K562 (cell line): Measurements from ENCODE around the gene ZCCHC24. TPM values are rescaled to one million over a fixed set of nuclear protein-coding genes. Genes with fewer than 3 reads are reported as not detected.

Experiments
- ATAC-seq: fragments of 200-7000 bp; cut with Tn5 transposase; 3 replicates; pipeline ENCODE4 v1.9.1; 2020; ENCODE audit warnings: moderate library complexity
- BruUV-seq: library from RNA; stranded (reverse); fragments of 400-500 nt; replicated peaks from 2 replicates; lab custom pipeline; 2021; lab: Mats Ljungman, UMichigan
- CTCF ChIA-PET: fragments of 300-600 bp; formaldehyde crosslinking; extraction: SDS; loops from one replicate; lab custom pipeline; 2021; ENCODE audit warnings: low intra/inter-chr PET ratio; lab: Yijun Ruan, JAX
- POLR2A ChIA-PET: fragments of 300-600, 350-650 bp; sonication (Branson Sonifier 250); formaldehyde crosslinking; extraction: SDS; loops from one replicate; lab custom pipeline; 2021; ENCODE audit warnings: antibody characterized with exemption, inconsistent platforms; lab: Yijun Ruan, JAX
- DNase-seq, 4 experiments: peaks; one replicate each; pipeline versions ENCODE4 v3.0.0 to v3.0.0-alpha.2; 2011 to 2018; ENCODE audit warnings: low spot score in 3 of 4, mixed read lengths in 3 of 4; ENCODE audit errors: extremely low read depth in 1 of 4
- FAIRE-seq: peaks from 2 replicates; lab custom pipeline; 2011; peaks lifted over from hg19 to GRCh38; lab: Jason Lieb, UNC
- H2AFZ ChIP-seq: 2 replicates; pipeline ENCODE4 v1.6.0; 2011; ENCODE audit warnings: low read depth, low read length, control low read depth, inconsistent platforms
- H3K27ac ChIP-seq: fragments of 200-600 bp; 3 replicates; pipeline ENCODE4 v1.8.0; 2011; ENCODE audit warnings: low read depth, mild to moderate bottlenecking, control low read depth, inconsistent platforms, low read length, moderate library complexity, mixed read lengths; ENCODE audit errors: extremely low read depth
- H3K27me3 ChIP-seq, 2 experiments: fragments of 300-600 bp in 1 of 2; 2 replicates in 1 of 2; 3 replicates in 1 of 2; pipeline versions ENCODE4 v1.6.0 to v1.8.0; 2011; ENCODE audit warnings: inconsistent platforms in 2 of 2, low read length in 2 of 2, mild to moderate bottlenecking in 1 of 2, mixed read lengths in 1 of 2, moderate library complexity in 1 of 2; ENCODE audit not compliant: control insufficient read depth in 2 of 2, insufficient read depth in 2 of 2
- H3K36me3 ChIP-seq: fragments of 300-600 bp; 3 replicates; pipeline ENCODE4 v1.8.0; 2011; ENCODE audit warnings: mild to moderate bottlenecking, low read length, inconsistent platforms; ENCODE audit not compliant: control insufficient read depth, insufficient read depth
- H3K4me1 ChIP-seq, 2 experiments: fragments of 200-600 bp in 1 of 2; replicated peaks in 1 of 2; 2 replicates in 1 of 2; 3 replicates in 1 of 2; pipeline versions ENCODE4 v1.5.1 to v1.8.0; 2011; ENCODE audit warnings: inconsistent platforms in 2 of 2, low read length in 2 of 2, mild to moderate bottlenecking in 1 of 2, mixed read lengths in 1 of 2, moderate library complexity in 1 of 2; ENCODE audit not compliant: control insufficient read depth in 2 of 2, insufficient read depth in 2 of 2
- H3K4me2 ChIP-seq: 2 replicates; pipeline ENCODE4 v1.6.1; 2011; ENCODE audit warnings: low read length, control low read depth, inconsistent platforms, mixed read lengths; ENCODE audit not compliant: insufficient read depth
- H3K4me3 ChIP-seq: fragments of 200-600 bp; sonication (generic), shearing (Covaris generic); 2 replicates; pipeline ENCODE4 v1.5.1; 2016; ENCODE audit warnings: control low read depth, inconsistent platforms
- H3K79me2 ChIP-seq: fragments of 200-600 bp; 3 replicates; pipeline ENCODE4 v1.8.0; 2011; ENCODE audit warnings: low read length, inconsistent platforms; ENCODE audit not compliant: control insufficient read depth, insufficient read depth
- H3K9ac ChIP-seq, 2 experiments: 2 replicates each; pipeline versions ENCODE4 v1.6.0 to v1.6.1; 2011; ENCODE audit warnings: low read depth in 2 of 2, low read length in 2 of 2, control low read depth in 1 of 2, inconsistent platforms in 1 of 2, mild to moderate bottlenecking in 1 of 2, mixed read lengths in 1 of 2; ENCODE audit not compliant: insufficient read depth in 1 of 2
- H3K9me1 ChIP-seq: one replicate; pipeline ENCODE4 v1.6.0; 2011; ENCODE audit warnings: inconsistent platforms, mild to moderate bottlenecking, low read length, moderate library complexity; ENCODE audit not compliant: control insufficient read depth, insufficient read depth
- H3K9me3 ChIP-seq: replicated peaks from 2 replicates; pipeline ENCODE4 v1.5.1; 2011; ENCODE audit warnings: low read depth, low read length, inconsistent platforms; ENCODE audit not compliant: control insufficient read depth, insufficient read depth
- H4K20me1 ChIP-seq: replicated peaks from 2 replicates; pipeline ENCODE4 v1.6.1; 2011; ENCODE audit warnings: low read length, inconsistent platforms, mixed read lengths; ENCODE audit not compliant: control insufficient read depth, insufficient read depth
- C11orf30 ChIP-seq: fragments of 450-650 bp; IDR thresholded peaks from 2 replicates; pipeline ENCODE4 v1.6.1; 2016; ENCODE audit warnings: low read depth, mild to moderate bottlenecking
- CHD1 ChIP-seq: fragments of 200-600 bp; sonication (generic); IDR thresholded peaks from one replicate; pipeline ENCODE4 v1.6.1; 2012; ENCODE audit warnings: mild to moderate bottlenecking, moderate library complexity, low read length, inconsistent platforms
- MEF2D ChIP-seq: conservative IDR thresholded peaks from 2 replicates; pipeline ENCODE4 v1.6.1; 2016; ENCODE audit warnings: low read depth, missing genetic modification characterization, missing compliant biosample characterization
- NFE2 ChIP-seq: IDR thresholded peaks from 2 replicates; pipeline ENCODE4 v1.6.1; 2014; ENCODE audit warnings: antibody characterized with exemption, low read depth
- SUPT5H ChIP-seq: fragments of 450-650 bp; IDR thresholded peaks from 2 replicates; pipeline ENCODE4 v1.6.1; 2016
- ZNF316 ChIP-seq: fragments of 450-650 bp; IDR thresholded peaks from 2 replicates; pipeline ENCODE4 v1.6.1; 2016
- WGBS: fragments of 100-300 bp; shearing (Covaris generic); methylation state at CpG from one replicate; pipeline ENCODE4 v1.1.6; 2016; ENCODE audit warnings: low coverage, mixed read lengths; ENCODE audit not compliant: insufficient coverage; ENCODE audit errors: missing lambda C conversion rate; 5-methylcytosine and 5-hydroxymethylcytosine counted together
- in situ Hi-C: fragments of 300-500 bp; cut with MboI; formaldehyde crosslinking; loops from 4 replicates; pipeline ENCODE4 v1.15.0; 2018; ENCODE audit warnings: inconsistent platforms, mixed read lengths
- intact Hi-C: fragments of 100-400 bp; cut with micrococcal nuclease; formaldehyde crosslinking; loops from 2 replicates; pipeline ENCODE4 v1.14.2; 2022
- polyA plus RNA-seq, 8 experiments: library from polyadenylated mRNA; depleted of rRNA in 4 of 8; stranded (reverse) in 5 of 8; unstranded in 3 of 8; fragments of >200 nt; fragmentation: Nextera tagmentation in 2 of 8; fragmentation: Illumina TruSeq in 1 of 8; extraction: Ambion mirVana in 2 of 8; extraction: Trizol in 1 of 8; gene quantifications; 2 replicates each; pipeline versions ENCODE4 v1.2.1 to v1.2.3, GENCODE V29; 2011 to 2014; ENCODE audit warnings: inconsistent platforms in 1 of 8, missing spikeins in 1 of 8
- total RNA-seq, 7 experiments: library from RNA; depleted of rRNA in 6 of 7; stranded (reverse); fragments of >200 nt in 6 of 7; fragmentation: Illumina TruSeq in 2 of 7; extraction: Trizol in 2 of 7; gene quantifications; 2 replicates each; pipeline versions ENCODE4 v1.2.1 to v1.2.3, GENCODE V29; 2011 to 2021; ENCODE audit warnings: low replicate concordance in 1 of 7
- TF ChIP-seq, protein P1 (sequence below): sonication (generic); formaldehyde crosslinking; IDR thresholded peaks from 2 replicates; pipeline ENCODE4 v1.8.0; 2022; ENCODE audit warnings: mild to moderate bottlenecking, low read depth, missing genetic modification reagents

Gene ZCCHC24
- total and polyA plus RNA-seq, 9 of the 15 experiments (the other 6 are each of a cell fraction or from before 2014, with no cell fraction given), result 0.84 to 11.0 (median 4.6) TPM

DNA sequence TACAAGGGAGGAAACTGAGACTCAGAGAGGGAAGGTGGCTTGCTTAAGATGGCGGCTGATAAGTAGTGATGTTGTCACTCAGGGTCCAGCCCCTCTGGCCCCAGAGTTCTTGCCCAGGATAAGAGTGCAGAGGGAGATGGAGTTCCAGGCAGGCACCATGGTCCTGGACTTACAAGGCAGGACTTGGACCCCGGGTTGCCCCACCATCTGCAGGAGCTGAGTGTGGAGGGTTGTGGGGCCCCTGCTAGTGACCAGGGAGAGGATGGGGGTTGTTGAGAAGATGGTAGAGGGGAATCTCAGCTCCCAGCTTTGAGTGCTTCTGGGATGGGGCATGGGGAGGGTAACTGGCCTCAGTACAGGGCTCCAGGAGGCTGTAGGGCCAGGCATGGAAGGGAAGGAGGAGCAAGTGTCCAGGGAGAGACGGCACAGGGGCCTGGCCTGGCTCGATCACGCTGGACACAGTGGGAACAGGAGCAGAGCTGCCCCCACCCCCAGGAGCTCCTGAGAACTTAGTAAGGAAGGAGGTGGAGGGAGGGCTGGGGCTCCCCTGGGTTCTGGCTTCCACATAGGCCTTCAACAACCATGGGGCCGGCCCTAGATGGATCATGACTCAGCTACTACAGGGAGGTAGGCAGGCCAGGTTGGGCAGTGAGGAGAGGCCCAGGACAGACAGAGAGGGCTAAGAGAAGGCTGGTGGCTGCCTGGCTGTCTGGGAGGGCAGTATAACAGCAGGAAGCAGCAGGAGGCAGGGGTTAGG is 69.9 kb downstream of the ZCCHC24 start:
- peaks cover 0 to 17% of the 10 kb centered on the region in 2 experiments; a peak in 3 of 5 replicates for H3K27me3 ChIP-seq
- no peaks in the 10 kb centered on the region for H3K36me3 ChIP-seq
- peak overlapping the region; percentile 83 for H2AFZ ChIP-seq
- CTCF ChIA-PET, result interaction anchor here (0.7 to 3.6 kb wide), 5 partner anchors 83 to 554 kb away, joined by 3 to 57 read pairs (median 4); no protein-coding TSS in a partner anchor
- intact Hi-C loops (loop anchor here (1.0 to 2.0 kb wide), 2 partner anchors 92 to 111 kb away; no protein-coding TSS in a partner anchor), in situ Hi-C loops (no loop called here)
- no peaks in the 10 kb centered on the region for H3K9me1 ChIP-seq
- no peak overlapping the region for H3K27ac ChIP-seq
- H3K4me3 ChIP-seq, result no peak overlapping the region
- H3K4me1 ChIP-seq, result peaks cover 8 to 12% of the 10 kb centered on the region in 2 experiments; a peak in 4 of 5 replicates
- no TSS peak for BruUV-seq
- H3K4me2 ChIP-seq, result no peak overlapping the region; the same call in 1 of the 2 replicates
- no peaks in the 10 kb centered on the region for H3K79me2 ChIP-seq
- H3K9ac ChIP-seq, result peak overlapping the region in 1 of 2 experiments; percentile 80; a peak in 2 of 4 replicates
- H4K20me1 ChIP-seq, result no peaks in the 10 kb centered on the region
- POLR2A ChIA-PET, result interaction anchor here (0.6 to 1.5 kb wide), 5 partner anchors 13 to 1076 kb away, joined by 3 to 6 read pairs (median 4); no protein-coding TSS in a partner anchor
- peak; percentile 66 for ATAC-seq
- H3K9me3 ChIP-seq, result no peaks in the 10 kb centered on the region; the same call in 1 of the 2 replicates
- TF ChIP-seq, protein P1, sequence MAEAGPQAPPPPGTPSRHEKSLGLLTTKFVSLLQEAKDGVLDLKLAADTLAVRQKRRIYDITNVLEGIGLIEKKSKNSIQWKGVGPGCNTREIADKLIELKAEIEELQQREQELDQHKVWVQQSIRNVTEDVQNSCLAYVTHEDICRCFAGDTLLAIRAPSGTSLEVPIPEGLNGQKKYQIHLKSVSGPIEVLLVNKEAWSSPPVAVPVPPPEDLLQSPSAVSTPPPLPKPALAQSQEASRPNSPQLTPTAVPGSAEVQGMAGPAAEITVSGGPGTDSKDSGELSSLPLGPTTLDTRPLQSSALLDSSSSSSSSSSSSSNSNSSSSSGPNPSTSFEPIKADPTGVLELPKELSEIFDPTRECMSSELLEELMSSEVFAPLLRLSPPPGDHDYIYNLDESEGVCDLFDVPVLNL, result 0 out of 2 replicates have a peak, but pooled peaks have one; percentile 28
- TF ChIP-seq ZNF316 (peak; percentile 55; the same call in 1 of the 2 replicates), SUPT5H (no peak), C11orf30 (peak; percentile 40; the same call in 1 of the 2 replicates), CHD1 (no peak), MEF2D (tag) (no peak), NFE2 (peak; percentile 58; the same call in 1 of the 2 replicates)
- peak in 3 of 4 experiments; percentile 57 to 59 (median 57) for DNase-seq
- no peak for FAIRE-seq
- WGBS, result 37% methylated on average over 6 of the region's 6 CpGs
